ENCODE results near the gene PPP1R36.

GRCh38 chr14:64614805-64615391 lies 65.1 kb downstream of the PPP1R36 start:
- TF ChIP-seq, protein P1, sequence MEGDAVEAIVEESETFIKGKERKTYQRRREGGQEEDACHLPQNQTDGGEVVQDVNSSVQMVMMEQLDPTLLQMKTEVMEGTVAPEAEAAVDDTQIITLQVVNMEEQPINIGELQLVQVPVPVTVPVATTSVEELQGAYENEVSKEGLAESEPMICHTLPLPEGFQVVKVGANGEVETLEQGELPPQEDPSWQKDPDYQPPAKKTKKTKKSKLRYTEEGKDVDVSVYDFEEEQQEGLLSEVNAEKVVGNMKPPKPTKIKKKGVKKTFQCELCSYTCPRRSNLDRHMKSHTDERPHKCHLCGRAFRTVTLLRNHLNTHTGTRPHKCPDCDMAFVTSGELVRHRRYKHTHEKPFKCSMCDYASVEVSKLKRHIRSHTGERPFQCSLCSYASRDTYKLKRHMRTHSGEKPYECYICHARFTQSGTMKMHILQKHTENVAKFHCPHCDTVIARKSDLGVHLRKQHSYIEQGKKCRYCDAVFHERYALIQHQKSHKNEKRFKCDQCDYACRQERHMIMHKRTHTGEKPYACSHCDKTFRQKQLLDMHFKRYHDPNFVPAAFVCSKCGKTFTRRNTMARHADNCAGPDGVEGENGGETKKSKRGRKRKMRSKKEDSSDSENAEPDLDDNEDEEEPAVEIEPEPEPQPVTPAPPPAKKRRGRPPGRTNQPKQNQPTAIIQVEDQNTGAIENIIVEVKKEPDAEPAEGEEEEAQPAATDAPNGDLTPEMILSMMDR (conservative IDR thresholded peaks at IDR 0.05; ENCODE audit: low read depth, low read length), result no peak
- TF ChIP-seq POLR2A (IDR thresholded peaks at IDR 0.05; ENCODE audit: low read depth, low read length) (no peak), MAFK (IDR thresholded peaks at IDR 0.05; ENCODE audit: low read depth, low read length) (no peak), NFE2L2 (IDR thresholded peaks at IDR 0.05; ENCODE audit: low read depth, low read length) (no peak), RCOR1 (IDR thresholded peaks at IDR 0.05; ENCODE audit: insufficient replicate concordance, low read length) (no peak), RFX5 (IDR thresholded peaks at IDR 0.05; ENCODE audit: low read depth, low read length) (no peak), MXI1 (IDR thresholded peaks at IDR 0.05; ENCODE audit: borderline replicate concordance, low read depth, low read length) (no peak), CEBPB (IDR thresholded peaks at IDR 0.05; ENCODE audit: low read depth, low read length) (no peak), RAD21 (IDR thresholded peaks at IDR 0.05; ENCODE audit: low read length) (no peak), MAZ (IDR thresholded peaks at IDR 0.05; ENCODE audit: borderline replicate concordance, low read depth, low read length) (no peak), FOS (IDR thresholded peaks at IDR 0.05; ENCODE audit: low read depth, low read length) (no peak), SMC3 (IDR thresholded peaks at IDR 0.05; ENCODE audit: low read depth, low read length) (no peak)
- TF ChIP-seq, protein P2, sequence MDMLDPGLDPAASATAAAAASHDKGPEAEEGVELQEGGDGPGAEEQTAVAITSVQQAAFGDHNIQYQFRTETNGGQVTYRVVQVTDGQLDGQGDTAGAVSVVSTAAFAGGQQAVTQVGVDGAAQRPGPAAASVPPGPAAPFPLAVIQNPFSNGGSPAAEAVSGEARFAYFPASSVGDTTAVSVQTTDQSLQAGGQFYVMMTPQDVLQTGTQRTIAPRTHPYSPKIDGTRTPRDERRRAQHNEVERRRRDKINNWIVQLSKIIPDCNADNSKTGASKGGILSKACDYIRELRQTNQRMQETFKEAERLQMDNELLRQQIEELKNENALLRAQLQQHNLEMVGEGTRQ (IDR thresholded peaks at IDR 0.05; ENCODE audit: low read depth, low read length), result no peak
